Neural cell (in vitro differentiated cells): ENCODE measurements around the gene MSI2. TPM values are rescaled to one million over a fixed set of nuclear protein-coding genes. Genes with fewer than 3 reads are reported as not detected.

Source experiments
- H2AFZ ChIP-seq: fragments of 200-600, 300-800 bp; sonication (generic), shearing (Covaris generic); 2 replicates; pipeline ENCODE4 v1.6.0; 2014; ENCODE audit warnings: low read depth, mild to moderate bottlenecking, antibody characterized with exemption, low read length, moderate library complexity
- H3F3A ChIP-seq: fragments of 200-600 bp; shearing (Covaris generic); 2 replicates; pipeline ENCODE4 v1.6.1; 2016; ENCODE audit warnings: mild to moderate bottlenecking, moderate library complexity, mixed read lengths, antibody characterized with exemption, low read length; ENCODE audit not compliant: insufficient read depth, poor library complexity, severe bottlenecking
- H3K27ac ChIP-seq: fragments of 200-600, 300-800 bp; sonication (generic), shearing (Covaris generic); 2 replicates; pipeline ENCODE4 v1.5.1; 2014; ENCODE audit warnings: mild to moderate bottlenecking, low read length, moderate library complexity
- H3K27me3 ChIP-seq: fragments of 300-800, 200-600 bp; sonication (generic), shearing (Covaris generic); 2 replicates; pipeline ENCODE4 v1.6.0; 2014; ENCODE audit warnings: mild to moderate bottlenecking, low read depth, low read length, moderate library complexity; ENCODE audit not compliant: insufficient read depth
- H3K36me3 ChIP-seq: fragments of 300-800, 200-600 bp; sonication (generic), shearing (Covaris generic); 2 replicates; pipeline ENCODE4 v1.5.1; 2014; ENCODE audit warnings: mild to moderate bottlenecking, antibody characterized with exemption, low read length, moderate library complexity; ENCODE audit not compliant: insufficient read depth
- H3K4me2 ChIP-seq: fragments of 300-800, 200-600 bp; sonication (generic), shearing (Covaris generic); 2 replicates; pipeline ENCODE4 v1.6.0; 2014; ENCODE audit warnings: mild to moderate bottlenecking, low read length
- H3K4me3 ChIP-seq: fragments of 300-800, 200-600 bp; sonication (generic), shearing (Covaris generic); 2 replicates; pipeline ENCODE4 v1.5.1; 2014; ENCODE audit warnings: mild to moderate bottlenecking, low read length, moderate library complexity
- H3K79me2 ChIP-seq: fragments of 200-600 bp; shearing (Covaris generic); replicated peaks from 2 replicates; pipeline ENCODE4 v1.6.0; 2014; ENCODE audit warnings: mild to moderate bottlenecking, low read length, moderate library complexity; ENCODE audit not compliant: insufficient read depth
- H3K9ac ChIP-seq: fragments of 300-800, 200-600 bp; sonication (generic), shearing (Covaris generic); 2 replicates; pipeline ENCODE4 v1.6.1; 2016; ENCODE audit warnings: mild to moderate bottlenecking, low read length, mixed read lengths
- H3K9me2 ChIP-seq: fragments of 200-600 bp; shearing (Covaris generic); 2 replicates; pipeline ENCODE4 v1.6.1; 2016; ENCODE audit warnings: mild to moderate bottlenecking, low read length, mixed read lengths; ENCODE audit not compliant: insufficient read depth
- H3K9me3 ChIP-seq: fragments of 200-600, 300-800 bp; sonication (generic), shearing (Covaris generic); 2 replicates; pipeline ENCODE4 v1.6.1; 2016; ENCODE audit warnings: mild to moderate bottlenecking, mixed run types, low read length, moderate library complexity, mixed read lengths
- H4K20me1 ChIP-seq: fragments of 200-600 bp; shearing (Covaris generic); 2 replicates; pipeline ENCODE4 v1.6.1; 2016; ENCODE audit warnings: mild to moderate bottlenecking, mixed run types; ENCODE audit not compliant: insufficient read depth
- EP300 ChIP-seq: fragments of 450-650 bp; conservative IDR thresholded peaks from 2 replicates; pipeline ENCODE4 v1.6.1; 2014; ENCODE audit warnings: antibody characterized with exemption, mild to moderate bottlenecking, moderate library complexity; ENCODE audit not compliant: poor library complexity, severe bottlenecking
- EZH2 ChIP-seq: fragments of 200-600, 300-800 bp; shearing (Covaris generic), sonication (generic); IDR thresholded peaks from 2 replicates; pipeline ENCODE4 v1.6.1; 2014; ENCODE audit warnings: antibody characterized with exemption, low read length, borderline replicate concordance, mild to moderate bottlenecking; ENCODE audit not compliant: insufficient read depth, poor library complexity, severe bottlenecking
- MXI1 ChIP-seq: fragments of 450-650 bp; conservative IDR thresholded peaks from 2 replicates; pipeline ENCODE4 v1.6.1; 2014; ENCODE audit warnings: antibody characterized with exemption, mild to moderate bottlenecking; ENCODE audit not compliant: poor library complexity, severe bottlenecking
- POLR2AphosphoS5 ChIP-seq: IDR thresholded peaks from 2 replicates; pipeline ENCODE4 v1.6.1; 2012
- RAD21 ChIP-seq: fragments of 450-650 bp; conservative IDR thresholded peaks from 2 replicates; pipeline ENCODE4 v1.6.1; 2014; ENCODE audit warnings: antibody characterized with exemption, mild to moderate bottlenecking, moderate library complexity
- SMC3 ChIP-seq: fragments of 450-650 bp; conservative IDR thresholded peaks from 2 replicates; pipeline ENCODE4 v1.6.1; 2014; ENCODE audit warnings: antibody characterized with exemption, mild to moderate bottlenecking, moderate library complexity; ENCODE audit not compliant: poor library complexity
- TAF1 ChIP-seq: IDR thresholded peaks from 2 replicates; pipeline ENCODE4 v1.6.1; 2012; ENCODE audit warnings: low read depth
- polyA plus RNA-seq: library from polyadenylated mRNA; depleted of rRNA; stranded (reverse); fragments of >200 nt; gene quantifications from 2 replicates; pipeline ENCODE4 v1.2.3, GENCODE V29; 2014
- TF ChIP-seq, protein P1 (sequence below): IDR thresholded peaks from 2 replicates; pipeline ENCODE4 v1.6.1; 2012; ENCODE audit warnings: borderline replicate concordance
- TF ChIP-seq, protein P2 (sequence below): fragments of 450-650 bp; IDR thresholded peaks from 2 replicates; pipeline ENCODE4 v1.5.1; 2014; ENCODE audit warnings: antibody characterized with exemption, mild to moderate bottlenecking, moderate library complexity; ENCODE audit not compliant: poor library complexity, severe bottlenecking

The MSI2 gene
- polyA plus RNA-seq, 1 donor from 2014 or later = 61.4 TPM

DNA sequence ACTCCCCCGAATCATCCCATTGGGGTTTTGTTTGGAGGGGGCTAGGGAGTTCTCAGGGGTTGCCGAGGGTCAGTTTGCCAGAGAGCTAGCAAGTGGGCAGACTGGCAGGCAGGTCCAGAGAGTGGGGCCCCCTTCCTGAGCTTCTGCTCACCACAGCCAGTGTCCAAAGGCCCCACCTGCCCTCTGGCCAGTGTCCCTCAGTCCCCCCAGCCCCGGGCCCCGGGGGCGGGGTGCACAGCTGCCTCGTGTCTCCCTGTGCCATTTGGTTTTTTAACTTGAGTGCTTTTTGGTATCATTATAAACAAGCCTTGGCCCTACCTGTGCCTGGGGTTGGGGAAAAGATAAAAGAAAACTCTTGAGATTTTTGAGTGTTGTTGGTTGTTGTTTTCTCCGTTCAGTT is 397.0 kb downstream of the MSI2 start:
- TF ChIP-seq, protein P1, sequence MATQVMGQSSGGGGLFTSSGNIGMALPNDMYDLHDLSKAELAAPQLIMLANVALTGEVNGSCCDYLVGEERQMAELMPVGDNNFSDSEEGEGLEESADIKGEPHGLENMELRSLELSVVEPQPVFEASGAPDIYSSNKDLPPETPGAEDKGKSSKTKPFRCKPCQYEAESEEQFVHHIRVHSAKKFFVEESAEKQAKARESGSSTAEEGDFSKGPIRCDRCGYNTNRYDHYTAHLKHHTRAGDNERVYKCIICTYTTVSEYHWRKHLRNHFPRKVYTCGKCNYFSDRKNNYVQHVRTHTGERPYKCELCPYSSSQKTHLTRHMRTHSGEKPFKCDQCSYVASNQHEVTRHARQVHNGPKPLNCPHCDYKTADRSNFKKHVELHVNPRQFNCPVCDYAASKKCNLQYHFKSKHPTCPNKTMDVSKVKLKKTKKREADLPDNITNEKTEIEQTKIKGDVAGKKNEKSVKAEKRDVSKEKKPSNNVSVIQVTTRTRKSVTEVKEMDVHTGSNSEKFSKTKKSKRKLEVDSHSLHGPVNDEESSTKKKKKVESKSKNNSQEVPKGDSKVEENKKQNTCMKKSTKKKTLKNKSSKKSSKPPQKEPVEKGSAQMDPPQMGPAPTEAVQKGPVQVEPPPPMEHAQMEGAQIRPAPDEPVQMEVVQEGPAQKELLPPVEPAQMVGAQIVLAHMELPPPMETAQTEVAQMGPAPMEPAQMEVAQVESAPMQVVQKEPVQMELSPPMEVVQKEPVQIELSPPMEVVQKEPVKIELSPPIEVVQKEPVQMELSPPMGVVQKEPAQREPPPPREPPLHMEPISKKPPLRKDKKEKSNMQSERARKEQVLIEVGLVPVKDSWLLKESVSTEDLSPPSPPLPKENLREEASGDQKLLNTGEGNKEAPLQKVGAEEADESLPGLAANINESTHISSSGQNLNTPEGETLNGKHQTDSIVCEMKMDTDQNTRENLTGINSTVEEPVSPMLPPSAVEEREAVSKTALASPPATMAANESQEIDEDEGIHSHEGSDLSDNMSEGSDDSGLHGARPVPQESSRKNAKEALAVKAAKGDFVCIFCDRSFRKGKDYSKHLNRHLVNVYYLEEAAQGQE = no peak
- no peak for TF ChIP-seq MXI1
- no peak for TF ChIP-seq SMC3
- Histone ChIP-seq H3K79me2 (no peaks in the 10 kb centered on the region), H3K9me2 (no peaks in the 10 kb centered on the region), H3K4me3 (no peak overlapping the region), H3K27ac (no peak overlapping the region), H3F3A (no peaks in the 10 kb centered on the region), H3K4me2 (no peak overlapping the region), H3K27me3 (no peaks in the 10 kb centered on the region), H3K9ac (no peak overlapping the region), H3K9me3 (no peaks in the 10 kb centered on the region), H2AFZ (no peak overlapping the region), H4K20me1 (no peaks in the 10 kb centered on the region), H3K36me3 (no peaks in the 10 kb centered on the region)

DNA sequence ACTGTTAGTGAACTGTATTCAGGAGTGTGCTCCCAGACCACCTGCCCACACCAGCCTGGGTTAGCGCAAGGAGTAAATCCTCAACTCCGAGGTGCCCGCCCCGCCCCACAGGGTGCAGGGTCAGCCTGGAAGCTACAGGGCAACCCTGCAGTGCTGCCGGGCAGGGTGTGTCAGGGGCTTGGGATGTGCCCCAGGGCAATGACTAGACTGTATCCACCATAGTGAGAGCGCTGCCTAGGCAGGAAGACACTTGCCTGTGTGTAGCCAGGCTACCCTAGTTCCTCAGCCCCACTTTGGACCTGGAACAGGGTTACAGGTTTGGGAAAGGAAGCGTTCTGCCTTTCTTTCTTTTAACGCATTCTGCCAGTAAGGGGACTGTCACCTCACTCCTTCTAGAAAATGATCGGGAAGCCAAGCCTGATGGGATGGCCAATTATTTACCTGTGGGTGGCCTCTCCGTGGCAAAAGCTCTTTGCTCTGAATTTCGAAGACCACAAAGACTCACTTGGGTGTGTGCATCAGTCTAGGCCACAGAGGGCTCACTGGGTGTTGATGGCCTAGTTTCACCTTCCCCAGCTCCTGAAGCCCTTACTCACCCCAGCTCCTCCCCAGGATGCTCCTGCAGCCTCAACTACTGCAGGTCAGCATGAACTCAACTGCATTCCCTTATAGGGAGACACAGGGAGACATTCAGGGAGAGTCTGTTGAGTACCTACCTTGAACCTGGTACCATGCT is 397.9 kb downstream of the MSI2 start:
- H3K27me3 ChIP-seq = no peaks in the 10 kb centered on the region
- H3K9ac ChIP-seq = no peak overlapping the region
- no peaks in the 10 kb centered on the region for H3K9me3 ChIP-seq
- TF ChIP-seq POLR2AphosphoS5 (no peak), EZH2 (no peak), RAD21 (no peak), EP300 (no peak), TAF1 (no peak), MXI1 (no peak), SMC3 (no peak)
- TF ChIP-seq, protein P1 = no peak
- TF ChIP-seq, protein P2, sequence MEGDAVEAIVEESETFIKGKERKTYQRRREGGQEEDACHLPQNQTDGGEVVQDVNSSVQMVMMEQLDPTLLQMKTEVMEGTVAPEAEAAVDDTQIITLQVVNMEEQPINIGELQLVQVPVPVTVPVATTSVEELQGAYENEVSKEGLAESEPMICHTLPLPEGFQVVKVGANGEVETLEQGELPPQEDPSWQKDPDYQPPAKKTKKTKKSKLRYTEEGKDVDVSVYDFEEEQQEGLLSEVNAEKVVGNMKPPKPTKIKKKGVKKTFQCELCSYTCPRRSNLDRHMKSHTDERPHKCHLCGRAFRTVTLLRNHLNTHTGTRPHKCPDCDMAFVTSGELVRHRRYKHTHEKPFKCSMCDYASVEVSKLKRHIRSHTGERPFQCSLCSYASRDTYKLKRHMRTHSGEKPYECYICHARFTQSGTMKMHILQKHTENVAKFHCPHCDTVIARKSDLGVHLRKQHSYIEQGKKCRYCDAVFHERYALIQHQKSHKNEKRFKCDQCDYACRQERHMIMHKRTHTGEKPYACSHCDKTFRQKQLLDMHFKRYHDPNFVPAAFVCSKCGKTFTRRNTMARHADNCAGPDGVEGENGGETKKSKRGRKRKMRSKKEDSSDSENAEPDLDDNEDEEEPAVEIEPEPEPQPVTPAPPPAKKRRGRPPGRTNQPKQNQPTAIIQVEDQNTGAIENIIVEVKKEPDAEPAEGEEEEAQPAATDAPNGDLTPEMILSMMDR = no peak
- H3F3A ChIP-seq = no peaks in the 10 kb centered on the region
- no peak overlapping the region for H3K27ac ChIP-seq
- H3K4me3 ChIP-seq = no peak overlapping the region
- no peaks in the 10 kb centered on the region for H3K9me2 ChIP-seq
- H3K79me2 ChIP-seq = no peaks in the 10 kb centered on the region
- no peaks in the 10 kb centered on the region for H4K20me1 ChIP-seq
- H3K4me2 ChIP-seq = no peak overlapping the region
- H3K36me3 ChIP-seq = no peaks in the 10 kb centered on the region
- no peak overlapping the region for H2AFZ ChIP-seq
